HUES48 (cell line): ENCODE measurements around the gene FNIP2.

Source experiments
- H3K27ac ChIP-seq: one replicate; pipeline ENCODE4 v1.7.0; 2013; ENCODE audit warnings: low read depth, low read length, inconsistent platforms
- H3K27me3 ChIP-seq: 2 replicates; pipeline ENCODE4 v1.6.1; 2013; ENCODE audit warnings: mild to moderate bottlenecking, low read length; ENCODE audit not compliant: control insufficient read depth, insufficient read depth
- H3K36me3 ChIP-seq: 2 replicates; pipeline ENCODE4 v1.6.1; 2013; ENCODE audit warnings: low read length; ENCODE audit not compliant: control insufficient read depth, insufficient read depth
- H3K4me1 ChIP-seq: 2 replicates; pipeline ENCODE4 v1.6.1; 2013; ENCODE audit warnings: mild to moderate bottlenecking, low read length; ENCODE audit not compliant: control insufficient read depth, insufficient read depth
- H3K4me3 ChIP-seq: 2 replicates; pipeline ENCODE4 v1.5.1; 2013; ENCODE audit warnings: mild to moderate bottlenecking, low read depth, low read length
- H3K9ac ChIP-seq: 2 replicates; pipeline ENCODE4 v1.6.1; 2013; ENCODE audit warnings: mild to moderate bottlenecking, low read depth, low read length, moderate library complexity
- H3K9me3 ChIP-seq: 2 replicates; pipeline ENCODE4 v1.6.1; 2013; ENCODE audit warnings: low read length; ENCODE audit not compliant: control insufficient read depth, insufficient read depth

The FNIP2 gene

DNA sequence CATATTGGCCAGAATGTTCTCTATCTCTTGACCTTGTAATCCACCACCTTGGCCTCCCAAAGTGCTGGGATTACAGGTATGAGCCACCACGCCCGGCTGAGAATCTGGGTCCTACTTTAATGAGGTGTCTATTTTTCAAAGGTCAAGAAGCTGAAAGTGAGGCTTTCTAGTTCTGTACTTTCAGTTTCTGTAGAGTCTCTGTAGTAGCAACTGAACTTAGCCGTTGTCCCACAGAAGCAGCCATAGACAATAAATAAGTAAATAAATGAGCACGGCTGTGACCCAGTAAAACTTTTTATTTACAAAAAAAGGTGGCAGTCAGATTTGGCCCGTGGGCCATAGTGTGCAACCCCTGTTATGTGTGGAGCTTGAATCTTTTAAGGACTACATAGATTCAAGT, 92.0 kb downstream of the FNIP2 start:
- Histone ChIP-seq H3K36me3 (peaks cover 19% of the 10 kb centered on the region), H3K27me3 (no peaks in the 10 kb centered on the region), H3K4me3 (no peak overlapping the region)

GRCh38 chr4:158861281-158861680, 92.5 kb downstream of the FNIP2 start:
- Histone ChIP-seq H3K4me3 (no peak overlapping the region), H3K27ac (no peak overlapping the region), H3K36me3 (peaks cover 19% of the 10 kb centered on the region)

More for the DNA sequence above, 92.0 kb downstream of the FNIP2 start:
- no peak overlapping the region for H3K27ac ChIP-seq
- no peaks in the 10 kb centered on the region for H3K9me3 ChIP-seq
- H3K4me1 ChIP-seq: no peaks in the 10 kb centered on the region
- no peak overlapping the region for H3K9ac ChIP-seq

GRCh38 chr4:158861766-158862165, 92.9 kb downstream of the FNIP2 start:
- no peaks in the 10 kb centered on the region for H3K9me3 ChIP-seq
- no peak overlapping the region for H3K27ac ChIP-seq
- no peak overlapping the region for H3K9ac ChIP-seq
- no peak overlapping the region for H3K4me3 ChIP-seq
- peaks cover 19% of the 10 kb centered on the region for H3K36me3 ChIP-seq
- H3K27me3 ChIP-seq: no peaks in the 10 kb centered on the region
- no peaks in the 10 kb centered on the region for H3K4me1 ChIP-seq

More at GRCh38 chr4:158861281-158861680, 92.5 kb downstream of the FNIP2 start:
- Histone ChIP-seq H3K9me3 (no peaks in the 10 kb centered on the region), H3K4me1 (no peaks in the 10 kb centered on the region), H3K27me3 (no peaks in the 10 kb centered on the region), H3K9ac (no peak overlapping the region)

- no peak overlapping the region for H3K9ac ChIP-seq
- no peaks in the 10 kb centered on the region for H3K4me1 ChIP-seq
- no peak overlapping the region for H3K4me3 ChIP-seq
- H3K27ac ChIP-seq: no peak overlapping the region
- H3K27me3 ChIP-seq: no peaks in the 10 kb centered on the region
- H3K9me3 ChIP-seq: no peaks in the 10 kb centered on the region
- H3K36me3 ChIP-seq: peaks cover 22% of the 10 kb centered on the region
These were observed 94.5 kb downstream of the FNIP2 start for GRCh38 chr4:158863296-158863695.

- Histone ChIP-seq H3K9me3 (no peaks in the 10 kb centered on the region), H3K36me3 (peaks cover 24% of the 10 kb centered on the region), H3K4me3 (no peak overlapping the region), H3K27ac (no peak overlapping the region), H3K4me1 (peaks cover 5% of the 10 kb centered on the region), H3K27me3 (no peaks in the 10 kb centered on the region), H3K9ac (no peak overlapping the region)
These were observed 96.8 kb downstream of the FNIP2 start for GRCh38 chr4:158865520-158866177.

DNA sequence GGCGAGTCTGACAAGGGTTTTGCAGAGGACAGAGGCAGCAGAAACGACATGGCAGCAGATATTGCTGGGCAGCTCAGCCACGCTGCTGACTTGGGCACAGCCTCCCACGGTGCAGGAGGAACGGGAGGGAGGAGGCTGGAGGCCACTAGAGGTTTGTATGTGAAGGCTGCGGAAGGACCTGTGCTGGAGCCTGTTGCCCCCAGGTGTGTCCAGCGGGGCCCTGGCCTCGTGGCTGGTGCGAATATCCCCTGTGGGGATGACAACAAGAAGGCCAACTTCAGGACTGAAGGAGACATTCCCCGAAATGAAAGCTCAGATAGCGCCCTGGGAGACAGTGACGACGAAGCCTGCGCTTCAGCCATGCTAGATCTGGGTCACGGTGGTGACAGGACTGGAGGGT, 100.2 kb downstream of the FNIP2 start:
- Histone ChIP-seq H3K4me1 (peaks cover 10% of the 10 kb centered on the region), H3K4me3 (no peak overlapping the region), H3K36me3 (peaks cover 13% of the 10 kb centered on the region; the same call in 1 of the 2 replicates), H3K27ac (no peak overlapping the region), H3K9ac (no peak overlapping the region), H3K9me3 (no peaks in the 10 kb centered on the region), H3K27me3 (no peaks in the 10 kb centered on the region)

- no peaks in the 10 kb centered on the region for H3K9me3 ChIP-seq
- H3K27ac ChIP-seq: no peak overlapping the region
- H3K4me1 ChIP-seq: peaks cover 10% of the 10 kb centered on the region
- no peaks in the 10 kb centered on the region for H3K27me3 ChIP-seq
- no peak overlapping the region for H3K9ac ChIP-seq
- no peak overlapping the region for H3K4me3 ChIP-seq
- H3K36me3 ChIP-seq: peaks cover 13% of the 10 kb centered on the region; the same call in 1 of the 2 replicates
These were observed 100.9 kb downstream of the FNIP2 start for GRCh38 chr4:158869761-158870160.

DNA sequence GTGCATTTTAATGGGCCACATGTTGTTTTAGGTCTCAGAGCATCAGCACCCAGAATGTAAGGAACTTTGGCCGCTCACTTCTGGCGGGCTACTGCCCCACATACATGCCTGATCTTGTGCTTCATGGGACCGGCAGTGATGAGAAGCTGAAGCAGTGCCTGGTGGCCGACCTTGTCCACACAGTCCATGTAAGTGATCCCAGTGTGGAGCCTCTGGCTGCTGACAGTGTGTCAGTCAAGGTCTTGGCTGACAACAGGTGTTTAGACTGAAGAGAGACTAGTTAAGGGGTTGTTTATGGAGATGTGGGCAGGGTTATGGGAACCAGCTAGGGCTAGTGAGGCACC, 101.4 kb downstream of the FNIP2 start:
- Histone ChIP-seq H3K4me1 (peaks cover 10% of the 10 kb centered on the region), H3K9ac (no peak overlapping the region), H3K27me3 (no peaks in the 10 kb centered on the region), H3K27ac (no peak overlapping the region), H3K9me3 (no peaks in the 10 kb centered on the region), H3K36me3 (peaks cover 13% of the 10 kb centered on the region; the same call in 1 of the 2 replicates), H3K4me3 (no peak overlapping the region)

- H3K9ac ChIP-seq: no peak overlapping the region
- no peaks in the 10 kb centered on the region for H3K9me3 ChIP-seq
- H3K4me3 ChIP-seq: no peak overlapping the region
- peaks cover 13% of the 10 kb centered on the region; the same call in 1 of the 2 replicates for H3K36me3 ChIP-seq
- H3K4me1 ChIP-seq: peaks cover 10% of the 10 kb centered on the region
- no peak overlapping the region for H3K27ac ChIP-seq
- H3K27me3 ChIP-seq: no peaks in the 10 kb centered on the region
These were observed 102.0 kb downstream of the FNIP2 start for GRCh38 chr4:158870626-158871334.

- Histone ChIP-seq H3K9ac (no peak overlapping the region), H3K36me3 (peaks cover 13% of the 10 kb centered on the region; the same call in 1 of the 2 replicates), H3K27ac (no peak overlapping the region), H3K4me1 (peaks cover 10% of the 10 kb centered on the region), H3K4me3 (no peak overlapping the region), H3K9me3 (no peaks in the 10 kb centered on the region), H3K27me3 (no peaks in the 10 kb centered on the region)
These were observed 102.5 kb downstream of the FNIP2 start for GRCh38 chr4:158871335-158871724.

GRCh38 chr4:158873795-158874401, 105.1 kb downstream of the FNIP2 start:
- Histone ChIP-seq H3K9me3 (no peaks in the 10 kb centered on the region), H3K9ac (no peak overlapping the region), H3K4me1 (peaks cover 10% of the 10 kb centered on the region), H3K36me3 (peaks cover 10% of the 10 kb centered on the region; the same call in 1 of the 2 replicates), H3K27ac (no peak overlapping the region), H3K27me3 (no peaks in the 10 kb centered on the region), H3K4me3 (no peak overlapping the region)
